ENCODE measurements around the gene DLG2. TPM values are rescaled to one million over a fixed set of nuclear protein-coding genes. Genes with fewer than 3 reads are reported as not detected.

The DLG2 gene
- polyA plus RNA-seq, 2 donors = 2.6 to 6.7 TPM

DNA sequence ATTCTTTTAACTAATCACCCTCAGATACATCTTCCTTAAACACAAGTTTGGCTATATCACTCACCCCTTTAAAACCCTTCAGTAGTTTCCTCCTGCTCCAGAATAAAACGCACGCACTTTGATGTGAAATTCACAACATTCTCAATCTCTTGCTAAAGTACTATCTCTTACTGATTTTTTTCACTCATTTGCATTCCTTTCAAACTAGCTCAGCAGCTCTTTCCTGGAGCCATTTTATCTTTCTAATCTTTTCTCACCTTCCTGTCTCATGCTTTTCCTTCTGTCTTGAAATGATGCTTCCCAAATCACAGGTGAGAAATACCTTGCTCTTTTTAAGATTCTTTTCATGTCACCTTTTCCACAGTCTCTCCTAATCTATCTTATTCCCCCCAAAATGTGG, 1074.4 kb downstream of the DLG2 start:
- Histone ChIP-seq H3K9me3 (ENCODE audit: control insufficient read depth in 2 of 2, insufficient read depth in 1 of 2, low read depth in 1 of 2, low read length in 1 of 2) (no peaks in the 10 kb centered on the region), H3K27me3 (ENCODE audit: control insufficient read depth in 1 of 2, insufficient read depth in 2 of 2, low read length in 2 of 2) (no peaks in the 10 kb centered on the region), H3K27ac (ENCODE audit: low read depth in 2 of 2, low read length in 1 of 2) (no peak overlapping the region), H3K36me3 (ENCODE audit: control insufficient read depth in 2 of 2, insufficient read depth in 2 of 2, low read length in 1 of 2) (no peaks in the 10 kb centered on the region), H3K4me1 (ENCODE audit: control insufficient read depth in 2 of 2, insufficient read depth in 2 of 2, low read length in 1 of 2) (no peaks in the 10 kb centered on the region), H3K4me3 (ENCODE audit: low read depth in 1 of 2, low read length in 2 of 2) (no peak overlapping the region)
- WGBS, 2 donors = 60 to 69% methylated on average over 2 of the region's 2 CpGs

GRCh38 chr11:84549217-84549616, 1077.9 kb downstream of the DLG2 start:
- WGBS, 2 donors = 53 to 57% methylated on average over 3 of the region's 3 CpGs
- H3K36me3 ChIP-seq (ENCODE audit: control insufficient read depth in 2 of 2, insufficient read depth in 2 of 2, low read length in 1 of 2) = no peaks in the 10 kb centered on the region
- no peaks in the 10 kb centered on the region for H3K27me3 ChIP-seq (ENCODE audit: control insufficient read depth in 1 of 2, insufficient read depth in 2 of 2, low read length in 2 of 2)
- H3K9me3 ChIP-seq (ENCODE audit: control insufficient read depth in 2 of 2, insufficient read depth in 1 of 2, low read depth in 1 of 2, low read length in 1 of 2) = no peaks in the 10 kb centered on the region
- H3K4me3 ChIP-seq (ENCODE audit: low read depth in 1 of 2, low read length in 2 of 2) = no peak overlapping the region
- H3K27ac ChIP-seq (ENCODE audit: low read depth in 2 of 2, low read length in 1 of 2) = no peak overlapping the region
- H3K4me1 ChIP-seq (ENCODE audit: control insufficient read depth in 2 of 2, insufficient read depth in 2 of 2, low read length in 1 of 2) = no peaks in the 10 kb centered on the region

DNA sequence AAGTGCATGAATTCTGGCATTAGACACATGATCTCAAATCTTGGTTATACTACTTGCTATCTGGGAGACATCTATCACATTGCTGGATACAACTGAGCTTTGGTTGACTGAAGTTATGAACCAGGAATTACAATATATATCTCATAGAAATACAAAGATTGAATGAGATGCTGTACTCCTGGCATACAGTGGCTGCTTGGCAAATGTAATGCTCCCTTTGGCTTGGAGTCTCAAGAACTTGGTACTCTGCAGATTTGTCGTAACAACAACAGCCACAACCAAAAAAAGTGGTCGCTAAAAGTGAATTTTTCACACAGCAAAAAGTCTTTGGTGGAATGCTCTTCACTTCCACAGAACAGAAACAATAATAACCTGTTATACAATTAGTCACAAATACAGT, 1082.6 kb downstream of the DLG2 start:
- Histone ChIP-seq H3K27ac (ENCODE audit: low read depth in 2 of 2, low read length in 1 of 2) (no peak overlapping the region), H3K4me3 (ENCODE audit: low read depth in 1 of 2, low read length in 2 of 2) (no peak overlapping the region), H3K9me3 (ENCODE audit: control insufficient read depth in 2 of 2, insufficient read depth in 1 of 2, low read depth in 1 of 2, low read length in 1 of 2) (no peaks in the 10 kb centered on the region), H3K27me3 (ENCODE audit: control insufficient read depth in 1 of 2, insufficient read depth in 2 of 2, low read length in 2 of 2) (no peaks in the 10 kb centered on the region), H3K36me3 (ENCODE audit: control insufficient read depth in 2 of 2, insufficient read depth in 2 of 2, low read length in 1 of 2) (no peaks in the 10 kb centered on the region), H3K4me1 (ENCODE audit: control insufficient read depth in 2 of 2, insufficient read depth in 2 of 2, low read length in 1 of 2) (no peaks in the 10 kb centered on the region)
- 80 to 86% methylated on average over 2 of the region's 2 CpGs for WGBS, 2 donors

- WGBS, 2 donors = 46 to 47% methylated on average over 5 of the region's 5 CpGs
- H3K27me3 ChIP-seq (ENCODE audit: control insufficient read depth in 1 of 2, insufficient read depth in 2 of 2, low read length in 2 of 2) = no peaks in the 10 kb centered on the region
- H3K4me3 ChIP-seq (ENCODE audit: low read depth in 1 of 2, low read length in 2 of 2) = no peak overlapping the region
- H3K27ac ChIP-seq (ENCODE audit: low read depth in 2 of 2, low read length in 1 of 2) = no peak overlapping the region
- H3K4me1 ChIP-seq (ENCODE audit: control insufficient read depth in 2 of 2, insufficient read depth in 2 of 2, low read length in 1 of 2) = no peaks in the 10 kb centered on the region
- no peaks in the 10 kb centered on the region for H3K36me3 ChIP-seq (ENCODE audit: control insufficient read depth in 2 of 2, insufficient read depth in 2 of 2, low read length in 1 of 2)
- H3K9me3 ChIP-seq (ENCODE audit: control insufficient read depth in 2 of 2, insufficient read depth in 1 of 2, low read depth in 1 of 2, low read length in 1 of 2) = no peaks in the 10 kb centered on the region
These were observed 1083.6 kb downstream of the DLG2 start for GRCh38 chr11:84543367-84544159.

- no peaks in the 10 kb centered on the region for H3K4me1 ChIP-seq (ENCODE audit: control insufficient read depth in 2 of 2, insufficient read depth in 2 of 2, low read length in 1 of 2)
- no peaks in the 10 kb centered on the region for H3K9me3 ChIP-seq (ENCODE audit: control insufficient read depth in 2 of 2, insufficient read depth in 1 of 2, low read depth in 1 of 2, low read length in 1 of 2)
- H3K36me3 ChIP-seq (ENCODE audit: control insufficient read depth in 2 of 2, insufficient read depth in 2 of 2, low read length in 1 of 2) = no peaks in the 10 kb centered on the region
- 71 to 75% methylated on average over 4 of the region's 4 CpGs for WGBS, 2 donors
- H3K27me3 ChIP-seq (ENCODE audit: control insufficient read depth in 1 of 2, insufficient read depth in 2 of 2, low read length in 2 of 2) = no peaks in the 10 kb centered on the region
- H3K4me3 ChIP-seq (ENCODE audit: low read depth in 1 of 2, low read length in 2 of 2) = no peak overlapping the region
- H3K27ac ChIP-seq (ENCODE audit: low read depth in 2 of 2, low read length in 1 of 2) = no peak overlapping the region
These were observed 1085.3 kb downstream of the DLG2 start for GRCh38 chr11:84541731-84542340.

GRCh38 chr11:84536456-84536855, 1090.7 kb downstream of the DLG2 start:
- Histone ChIP-seq H3K9me3 (ENCODE audit: control insufficient read depth in 2 of 2, insufficient read depth in 1 of 2, low read depth in 1 of 2, low read length in 1 of 2) (no peaks in the 10 kb centered on the region), H3K27ac (ENCODE audit: low read depth in 2 of 2, low read length in 1 of 2) (no peak overlapping the region), H3K4me1 (ENCODE audit: control insufficient read depth in 2 of 2, insufficient read depth in 2 of 2, low read length in 1 of 2) (no peaks in the 10 kb centered on the region), H3K36me3 (ENCODE audit: control insufficient read depth in 2 of 2, insufficient read depth in 2 of 2, low read length in 1 of 2) (no peaks in the 10 kb centered on the region), H3K27me3 (ENCODE audit: control insufficient read depth in 1 of 2, insufficient read depth in 2 of 2, low read length in 2 of 2) (no peaks in the 10 kb centered on the region), H3K4me3 (ENCODE audit: low read depth in 1 of 2, low read length in 2 of 2) (no peak overlapping the region)
- WGBS, 2 donors = 83 to 86% methylated on average over 3 of the region's 3 CpGs

DNA sequence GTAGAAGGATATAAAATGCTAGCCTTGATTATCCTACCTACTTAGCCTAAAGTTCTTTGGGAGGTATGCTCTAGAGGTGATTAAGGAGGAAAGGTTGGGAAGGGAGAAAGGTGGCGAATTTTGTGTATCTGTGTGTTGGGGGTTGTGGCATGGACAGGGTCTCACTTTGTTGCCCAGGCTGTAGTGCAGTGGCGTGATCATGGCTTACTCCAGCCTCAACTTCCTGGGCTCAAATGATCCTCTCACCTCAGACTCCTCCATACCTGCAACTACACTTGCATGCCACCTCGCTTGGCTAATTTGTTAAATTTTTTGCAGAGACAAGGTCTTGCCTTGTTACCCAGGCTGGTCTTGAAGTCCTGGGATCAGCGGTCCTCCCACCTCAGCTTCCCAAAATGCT, 1094.8 kb downstream of the DLG2 start:
- Histone ChIP-seq H3K36me3 (ENCODE audit: control insufficient read depth in 2 of 2, insufficient read depth in 2 of 2, low read length in 1 of 2) (no peaks in the 10 kb centered on the region), H3K27ac (ENCODE audit: low read depth in 2 of 2, low read length in 1 of 2) (no peak overlapping the region), H3K9me3 (ENCODE audit: control insufficient read depth in 2 of 2, insufficient read depth in 1 of 2, low read depth in 1 of 2, low read length in 1 of 2) (no peaks in the 10 kb centered on the region), H3K27me3 (ENCODE audit: control insufficient read depth in 1 of 2, insufficient read depth in 2 of 2, low read length in 2 of 2) (no peaks in the 10 kb centered on the region), H3K4me1 (ENCODE audit: control insufficient read depth in 2 of 2, insufficient read depth in 2 of 2, low read length in 1 of 2) (no peaks in the 10 kb centered on the region), H3K4me3 (ENCODE audit: low read depth in 1 of 2, low read length in 2 of 2) (no peak overlapping the region)
- WGBS, 2 donors = 88 to 89% methylated on average over 4 of the region's 4 CpGs

GRCh38 chr11:84526250-84526649, 1100.9 kb downstream of the DLG2 start:
- no peaks in the 10 kb centered on the region for H3K27me3 ChIP-seq (ENCODE audit: control insufficient read depth in 1 of 2, insufficient read depth in 2 of 2, low read length in 2 of 2)
- no peaks in the 10 kb centered on the region for H3K9me3 ChIP-seq (ENCODE audit: control insufficient read depth in 2 of 2, insufficient read depth in 1 of 2, low read depth in 1 of 2, low read length in 1 of 2)
- no peaks in the 10 kb centered on the region for H3K4me1 ChIP-seq (ENCODE audit: control insufficient read depth in 2 of 2, insufficient read depth in 2 of 2, low read length in 1 of 2)
- H3K27ac ChIP-seq (ENCODE audit: low read depth in 2 of 2, low read length in 1 of 2) = no peak overlapping the region
- no peaks in the 10 kb centered on the region for H3K36me3 ChIP-seq (ENCODE audit: control insufficient read depth in 2 of 2, insufficient read depth in 2 of 2, low read length in 1 of 2)
- no peak overlapping the region for H3K4me3 ChIP-seq (ENCODE audit: low read depth in 1 of 2, low read length in 2 of 2)

DNA sequence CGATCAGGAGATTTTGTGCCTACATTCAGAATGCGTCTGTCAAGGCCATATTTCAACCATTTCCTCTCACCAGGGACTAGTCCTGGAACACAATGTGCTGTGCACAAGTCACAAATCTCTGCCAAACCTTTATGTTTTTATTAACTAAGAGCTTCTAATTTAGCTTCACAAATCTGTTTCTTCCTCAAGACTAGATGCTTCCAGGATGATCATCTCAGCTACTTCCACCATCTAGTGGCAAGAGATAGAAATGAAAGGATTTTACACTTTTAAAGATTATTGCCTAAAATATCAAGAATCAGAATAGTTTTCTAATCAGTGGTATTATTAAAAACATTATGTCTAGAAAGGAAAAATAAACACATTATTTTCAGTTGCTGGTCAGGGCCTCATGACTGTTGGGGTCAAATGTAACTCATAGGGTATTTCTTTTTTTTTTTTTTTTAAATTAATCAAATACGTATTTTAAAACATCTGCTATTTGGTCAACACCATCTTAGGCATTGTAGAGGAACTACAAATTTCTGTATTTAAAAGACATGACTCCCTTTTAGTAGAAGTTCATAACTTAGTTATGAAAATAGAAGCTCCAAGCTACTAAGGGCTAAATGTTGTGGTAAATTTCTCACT, 1102.6 kb downstream of the DLG2 start:
- H3K27ac ChIP-seq (ENCODE audit: low read depth in 2 of 2, low read length in 1 of 2) = no peak overlapping the region
- WGBS, 2 donors = 53 to 63% methylated on average over 3 of the region's 3 CpGs
- no peaks in the 10 kb centered on the region for H3K4me1 ChIP-seq (ENCODE audit: control insufficient read depth in 2 of 2, insufficient read depth in 2 of 2, low read length in 1 of 2)
- no peaks in the 10 kb centered on the region for H3K27me3 ChIP-seq (ENCODE audit: control insufficient read depth in 1 of 2, insufficient read depth in 2 of 2, low read length in 2 of 2)
- H3K36me3 ChIP-seq (ENCODE audit: control insufficient read depth in 2 of 2, insufficient read depth in 2 of 2, low read length in 1 of 2) = no peaks in the 10 kb centered on the region
- no peaks in the 10 kb centered on the region for H3K9me3 ChIP-seq (ENCODE audit: control insufficient read depth in 2 of 2, insufficient read depth in 1 of 2, low read depth in 1 of 2, low read length in 1 of 2)
- no peak overlapping the region for H3K4me3 ChIP-seq (ENCODE audit: low read depth in 1 of 2, low read length in 2 of 2)

GRCh38 chr11:84522331-84522730, 1104.8 kb downstream of the DLG2 start:
- Histone ChIP-seq H3K4me1 (ENCODE audit: control insufficient read depth in 2 of 2, insufficient read depth in 2 of 2, low read length in 1 of 2) (no peaks in the 10 kb centered on the region), H3K27ac (ENCODE audit: low read depth in 2 of 2, low read length in 1 of 2) (no peak overlapping the region), H3K36me3 (ENCODE audit: control insufficient read depth in 2 of 2, insufficient read depth in 2 of 2, low read length in 1 of 2) (no peaks in the 10 kb centered on the region), H3K4me3 (ENCODE audit: low read depth in 1 of 2, low read length in 2 of 2) (no peak overlapping the region), H3K27me3 (ENCODE audit: control insufficient read depth in 1 of 2, insufficient read depth in 2 of 2, low read length in 2 of 2) (no peaks in the 10 kb centered on the region), H3K9me3 (ENCODE audit: control insufficient read depth in 2 of 2, insufficient read depth in 1 of 2, low read depth in 1 of 2, low read length in 1 of 2) (no peaks in the 10 kb centered on the region)
